ENCODE measurements around the gene PLN.

Gene PLN

DNA sequence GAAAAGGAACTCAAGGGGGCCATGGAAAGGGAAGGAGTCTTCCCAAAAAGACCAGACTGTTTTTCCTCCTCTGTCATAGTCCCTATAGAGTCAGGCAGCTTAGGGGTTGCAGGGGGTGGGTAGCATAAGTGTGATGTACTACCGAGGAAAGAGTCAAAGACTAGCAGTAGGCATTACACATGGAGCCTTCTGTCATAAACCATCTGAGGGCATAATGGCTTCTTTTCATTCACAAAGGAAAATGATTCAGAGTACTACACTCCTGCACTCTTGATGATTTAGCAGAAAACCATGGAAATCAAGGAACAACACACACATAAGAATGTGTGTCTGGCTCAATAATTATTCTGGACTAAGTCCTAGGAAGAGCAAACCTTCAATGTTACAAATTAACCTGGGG is 14.9 kb downstream of the PLN start:
- TF ChIP-seq TAF1 (IDR thresholded peaks at IDR 0.05; ENCODE audit: borderline replicate concordance, insufficient read depth, low read length) (no peak), POLR2AphosphoS5 (IDR thresholded peaks at IDR 0.05; ENCODE audit: low read depth, low read length) (no peak), SIN3A (IDR thresholded peaks at IDR 0.05; ENCODE audit: borderline replicate concordance, insufficient read depth, low read length) (no peak), FOXP2 (optimal IDR thresholded peaks at IDR 0.05; ENCODE audit: borderline replicate concordance, extremely low read depth, extremely low read length, insufficient read depth) (no peak)
- TF ChIP-seq, protein P1, sequence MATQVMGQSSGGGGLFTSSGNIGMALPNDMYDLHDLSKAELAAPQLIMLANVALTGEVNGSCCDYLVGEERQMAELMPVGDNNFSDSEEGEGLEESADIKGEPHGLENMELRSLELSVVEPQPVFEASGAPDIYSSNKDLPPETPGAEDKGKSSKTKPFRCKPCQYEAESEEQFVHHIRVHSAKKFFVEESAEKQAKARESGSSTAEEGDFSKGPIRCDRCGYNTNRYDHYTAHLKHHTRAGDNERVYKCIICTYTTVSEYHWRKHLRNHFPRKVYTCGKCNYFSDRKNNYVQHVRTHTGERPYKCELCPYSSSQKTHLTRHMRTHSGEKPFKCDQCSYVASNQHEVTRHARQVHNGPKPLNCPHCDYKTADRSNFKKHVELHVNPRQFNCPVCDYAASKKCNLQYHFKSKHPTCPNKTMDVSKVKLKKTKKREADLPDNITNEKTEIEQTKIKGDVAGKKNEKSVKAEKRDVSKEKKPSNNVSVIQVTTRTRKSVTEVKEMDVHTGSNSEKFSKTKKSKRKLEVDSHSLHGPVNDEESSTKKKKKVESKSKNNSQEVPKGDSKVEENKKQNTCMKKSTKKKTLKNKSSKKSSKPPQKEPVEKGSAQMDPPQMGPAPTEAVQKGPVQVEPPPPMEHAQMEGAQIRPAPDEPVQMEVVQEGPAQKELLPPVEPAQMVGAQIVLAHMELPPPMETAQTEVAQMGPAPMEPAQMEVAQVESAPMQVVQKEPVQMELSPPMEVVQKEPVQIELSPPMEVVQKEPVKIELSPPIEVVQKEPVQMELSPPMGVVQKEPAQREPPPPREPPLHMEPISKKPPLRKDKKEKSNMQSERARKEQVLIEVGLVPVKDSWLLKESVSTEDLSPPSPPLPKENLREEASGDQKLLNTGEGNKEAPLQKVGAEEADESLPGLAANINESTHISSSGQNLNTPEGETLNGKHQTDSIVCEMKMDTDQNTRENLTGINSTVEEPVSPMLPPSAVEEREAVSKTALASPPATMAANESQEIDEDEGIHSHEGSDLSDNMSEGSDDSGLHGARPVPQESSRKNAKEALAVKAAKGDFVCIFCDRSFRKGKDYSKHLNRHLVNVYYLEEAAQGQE (IDR thresholded peaks at IDR 0.05; ENCODE audit: insufficient read depth in 1 of 2, low read depth in 2 of 2, low read length in 2 of 2), result no peak

DNA sequence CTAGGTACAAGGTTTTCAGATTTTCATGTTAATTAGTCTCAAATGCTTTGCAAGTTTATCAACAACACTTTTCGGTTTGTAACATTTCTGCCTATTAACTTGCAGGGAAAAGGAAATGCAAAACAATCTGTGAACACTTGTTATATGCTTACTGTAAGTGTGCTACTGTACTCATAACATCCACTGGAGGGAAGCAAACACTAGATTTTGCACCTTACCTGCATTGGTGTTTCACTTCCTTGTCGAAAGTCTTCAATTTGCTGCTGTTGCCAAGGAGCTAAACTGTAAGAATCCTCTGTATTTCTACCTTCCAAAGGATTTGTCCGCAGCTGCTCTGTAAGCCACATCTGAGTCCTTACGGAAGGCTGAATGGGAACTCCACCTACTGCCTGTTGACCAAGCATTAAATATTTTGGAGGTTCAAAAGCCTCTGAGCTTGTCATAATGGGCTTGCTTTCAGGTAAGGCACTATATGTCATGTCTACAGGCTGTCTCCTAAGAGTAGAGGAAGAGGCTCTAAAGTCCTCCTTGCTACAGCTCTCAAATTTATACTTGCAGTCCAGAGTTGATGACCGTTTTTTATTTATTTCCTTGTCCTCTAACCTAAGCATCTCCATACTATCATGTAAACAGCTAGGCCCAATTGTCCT is 17.3 kb downstream of the PLN start:
- TF ChIP-seq TAF1 (IDR thresholded peaks at IDR 0.05; ENCODE audit: borderline replicate concordance, insufficient read depth, low read length) (no peak), POLR2AphosphoS5 (IDR thresholded peaks at IDR 0.05; ENCODE audit: low read depth, low read length) (no peak), SIN3A (IDR thresholded peaks at IDR 0.05; ENCODE audit: borderline replicate concordance, insufficient read depth, low read length) (no peak), FOXP2 (optimal IDR thresholded peaks at IDR 0.05; ENCODE audit: borderline replicate concordance, extremely low read depth, extremely low read length, insufficient read depth) (no peak)
- TF ChIP-seq, protein P1 (IDR thresholded peaks at IDR 0.05; ENCODE audit: insufficient read depth in 1 of 2, low read depth in 2 of 2, low read length in 2 of 2), result no peak

DNA sequence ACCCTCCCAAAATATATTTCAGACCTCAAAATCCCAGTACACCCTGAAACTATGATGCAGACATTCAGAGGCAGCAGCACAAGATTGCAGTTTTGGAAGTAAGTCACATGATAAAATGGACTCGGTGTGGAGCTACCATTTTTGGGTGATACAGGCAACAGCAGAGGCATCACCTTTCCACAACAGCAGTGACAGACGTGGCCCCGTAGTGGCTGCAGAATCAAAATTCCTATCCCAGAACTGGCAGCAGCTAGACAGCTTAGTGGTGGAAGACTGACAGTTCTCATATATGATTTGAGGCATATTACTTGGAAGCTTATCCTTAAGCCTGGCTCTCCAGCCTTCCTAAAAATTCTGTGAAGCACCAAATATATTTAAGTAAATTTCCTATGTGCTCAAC is 19.9 kb downstream of the PLN start:
- TF ChIP-seq SIN3A (IDR thresholded peaks at IDR 0.05; ENCODE audit: borderline replicate concordance, insufficient read depth, low read length) (no peak), FOXP2 (optimal IDR thresholded peaks at IDR 0.05; ENCODE audit: borderline replicate concordance, extremely low read depth, extremely low read length, insufficient read depth) (no peak), TAF1 (IDR thresholded peaks at IDR 0.05; ENCODE audit: borderline replicate concordance, insufficient read depth, low read length) (no peak), POLR2AphosphoS5 (IDR thresholded peaks at IDR 0.05; ENCODE audit: low read depth, low read length) (no peak)
- TF ChIP-seq, protein P1 (IDR thresholded peaks at IDR 0.05; ENCODE audit: insufficient read depth in 1 of 2, low read depth in 2 of 2, low read length in 2 of 2), result no peak

DNA sequence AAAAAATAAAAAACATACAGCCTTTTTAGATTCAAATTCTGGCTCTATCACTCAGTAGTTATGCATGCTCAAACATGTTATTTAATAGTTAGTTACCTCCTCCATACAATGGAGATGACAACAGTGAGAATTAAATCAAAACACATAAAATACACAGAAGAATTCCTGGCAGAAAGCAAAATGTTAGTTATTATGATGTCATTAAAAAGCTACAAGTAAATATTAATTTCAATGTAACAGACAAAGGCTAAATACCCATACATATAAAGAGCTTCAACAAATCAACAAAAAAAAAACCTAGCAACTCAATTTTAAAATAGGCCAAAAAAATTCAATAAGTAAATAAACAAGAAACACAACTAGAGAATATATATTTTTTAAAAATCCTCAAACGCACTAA is 21.4 kb downstream of the PLN start:
- no peak for TF ChIP-seq TAF1 (IDR thresholded peaks at IDR 0.05; ENCODE audit: borderline replicate concordance, insufficient read depth, low read length)
- TF ChIP-seq FOXP2 (optimal IDR thresholded peaks at IDR 0.05; ENCODE audit: borderline replicate concordance, extremely low read depth, extremely low read length, insufficient read depth), result no peak
- TF ChIP-seq, protein P1 (IDR thresholded peaks at IDR 0.05; ENCODE audit: insufficient read depth in 1 of 2, low read depth in 2 of 2, low read length in 2 of 2), result no peak
- TF ChIP-seq POLR2AphosphoS5 (IDR thresholded peaks at IDR 0.05; ENCODE audit: low read depth, low read length), result no peak
- no peak for TF ChIP-seq SIN3A (IDR thresholded peaks at IDR 0.05; ENCODE audit: borderline replicate concordance, insufficient read depth, low read length)
